ENCODE measurements around the gene C10orf95.

DNA sequence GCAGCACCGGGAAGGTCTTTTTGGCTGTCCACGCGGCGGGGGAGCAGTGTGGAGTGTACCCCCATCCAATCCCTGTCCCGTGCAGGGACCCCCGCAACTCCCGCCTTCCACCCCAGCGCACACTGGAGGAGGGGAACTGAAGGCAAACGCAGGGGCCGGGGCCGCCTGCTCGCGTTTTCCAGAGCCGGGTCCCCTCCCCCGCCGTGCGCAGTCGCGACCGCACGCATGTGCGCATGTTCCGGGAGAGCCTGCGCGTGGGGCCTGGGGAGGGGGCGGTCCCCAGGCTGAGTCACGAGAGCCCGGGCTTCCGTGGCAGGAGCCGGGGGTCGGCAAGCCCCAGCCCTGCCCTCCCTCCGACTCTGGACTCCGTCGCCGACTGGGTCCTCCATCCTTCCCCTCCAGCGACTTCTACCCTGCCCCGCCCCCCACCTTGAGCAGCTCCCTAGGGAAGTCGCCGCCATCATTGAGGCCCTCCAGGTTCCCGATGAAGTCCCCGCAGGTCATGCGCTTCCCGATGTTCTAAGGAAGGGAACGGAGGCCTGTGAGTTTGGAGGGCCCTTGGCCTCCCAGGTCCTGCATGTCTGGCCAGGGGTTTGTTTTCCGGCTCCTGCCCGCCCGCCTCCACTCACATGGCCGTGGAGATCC is 40.8 kb downstream of the C10orf95 start:
- TF ChIP-seq, protein P1, sequence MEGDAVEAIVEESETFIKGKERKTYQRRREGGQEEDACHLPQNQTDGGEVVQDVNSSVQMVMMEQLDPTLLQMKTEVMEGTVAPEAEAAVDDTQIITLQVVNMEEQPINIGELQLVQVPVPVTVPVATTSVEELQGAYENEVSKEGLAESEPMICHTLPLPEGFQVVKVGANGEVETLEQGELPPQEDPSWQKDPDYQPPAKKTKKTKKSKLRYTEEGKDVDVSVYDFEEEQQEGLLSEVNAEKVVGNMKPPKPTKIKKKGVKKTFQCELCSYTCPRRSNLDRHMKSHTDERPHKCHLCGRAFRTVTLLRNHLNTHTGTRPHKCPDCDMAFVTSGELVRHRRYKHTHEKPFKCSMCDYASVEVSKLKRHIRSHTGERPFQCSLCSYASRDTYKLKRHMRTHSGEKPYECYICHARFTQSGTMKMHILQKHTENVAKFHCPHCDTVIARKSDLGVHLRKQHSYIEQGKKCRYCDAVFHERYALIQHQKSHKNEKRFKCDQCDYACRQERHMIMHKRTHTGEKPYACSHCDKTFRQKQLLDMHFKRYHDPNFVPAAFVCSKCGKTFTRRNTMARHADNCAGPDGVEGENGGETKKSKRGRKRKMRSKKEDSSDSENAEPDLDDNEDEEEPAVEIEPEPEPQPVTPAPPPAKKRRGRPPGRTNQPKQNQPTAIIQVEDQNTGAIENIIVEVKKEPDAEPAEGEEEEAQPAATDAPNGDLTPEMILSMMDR (IDR thresholded peaks at IDR 0.05) = no peak
- no peak for TF ChIP-seq POLR2A (IDR thresholded peaks at IDR 0.05)

Data from heart left ventricle (tissue), 13 donors.